K562 (cell line): ENCODE data around the gene MESP1. TPM values are rescaled to one million over a fixed set of nuclear protein-coding genes. Genes with fewer than 3 reads are reported as not detected.

Experiments
- ATAC-seq: fragments of 200-7000 bp; cut with Tn5 transposase; 3 replicates; pipeline ENCODE4 v1.9.1; 2020; ENCODE audit warnings: moderate library complexity
- BruUV-seq: library from RNA; stranded (reverse); fragments of 400-500 nt; replicated peaks from 2 replicates; lab custom pipeline; 2021; lab: Mats Ljungman, UMichigan
- CTCF ChIA-PET: fragments of 300-600 bp; formaldehyde crosslinking; extraction: SDS; loops from one replicate; lab custom pipeline; 2021; ENCODE audit warnings: low intra/inter-chr PET ratio; lab: Yijun Ruan, JAX
- POLR2A ChIA-PET: fragments of 300-600, 350-650 bp; sonication (Branson Sonifier 250); formaldehyde crosslinking; extraction: SDS; loops from one replicate; lab custom pipeline; 2021; ENCODE audit warnings: antibody characterized with exemption, inconsistent platforms; lab: Yijun Ruan, JAX
- DNase-seq, 4 experiments: peaks; one replicate each; pipeline versions ENCODE4 v3.0.0 to v3.0.0-alpha.2; 2011 to 2018; ENCODE audit warnings: low spot score in 3 of 4, mixed read lengths in 3 of 4; ENCODE audit errors: extremely low read depth in 1 of 4
- FAIRE-seq: peaks from 2 replicates; lab custom pipeline; 2011; peaks lifted over from hg19 to GRCh38; lab: Jason Lieb, UNC
- H2AFZ ChIP-seq: 2 replicates; pipeline ENCODE4 v1.6.0; 2011; ENCODE audit warnings: low read depth, low read length, control low read depth, inconsistent platforms
- H3K27ac ChIP-seq: fragments of 200-600 bp; 3 replicates; pipeline ENCODE4 v1.8.0; 2011; ENCODE audit warnings: low read depth, mild to moderate bottlenecking, control low read depth, inconsistent platforms, low read length, moderate library complexity, mixed read lengths; ENCODE audit errors: extremely low read depth
- H3K27me3 ChIP-seq, 2 experiments: fragments of 300-600 bp in 1 of 2; 2 replicates in 1 of 2; 3 replicates in 1 of 2; pipeline versions ENCODE4 v1.6.0 to v1.8.0; 2011; ENCODE audit warnings: inconsistent platforms in 2 of 2, low read length in 2 of 2, mild to moderate bottlenecking in 1 of 2, mixed read lengths in 1 of 2, moderate library complexity in 1 of 2; ENCODE audit not compliant: control insufficient read depth in 2 of 2, insufficient read depth in 2 of 2
- H3K36me3 ChIP-seq: fragments of 300-600 bp; 3 replicates; pipeline ENCODE4 v1.8.0; 2011; ENCODE audit warnings: mild to moderate bottlenecking, low read length, inconsistent platforms; ENCODE audit not compliant: control insufficient read depth, insufficient read depth
- H3K4me1 ChIP-seq, 2 experiments: fragments of 200-600 bp in 1 of 2; replicated peaks in 1 of 2; 2 replicates in 1 of 2; 3 replicates in 1 of 2; pipeline versions ENCODE4 v1.5.1 to v1.8.0; 2011; ENCODE audit warnings: inconsistent platforms in 2 of 2, low read length in 2 of 2, mild to moderate bottlenecking in 1 of 2, mixed read lengths in 1 of 2, moderate library complexity in 1 of 2; ENCODE audit not compliant: control insufficient read depth in 2 of 2, insufficient read depth in 2 of 2
- H3K4me2 ChIP-seq: 2 replicates; pipeline ENCODE4 v1.6.1; 2011; ENCODE audit warnings: low read length, control low read depth, inconsistent platforms, mixed read lengths; ENCODE audit not compliant: insufficient read depth
- H3K4me3 ChIP-seq: fragments of 200-600 bp; sonication (generic), shearing (Covaris generic); 2 replicates; pipeline ENCODE4 v1.5.1; 2016; ENCODE audit warnings: control low read depth, inconsistent platforms
- H3K79me2 ChIP-seq: fragments of 200-600 bp; 3 replicates; pipeline ENCODE4 v1.8.0; 2011; ENCODE audit warnings: low read length, inconsistent platforms; ENCODE audit not compliant: control insufficient read depth, insufficient read depth
- H3K9ac ChIP-seq, 2 experiments: 2 replicates each; pipeline versions ENCODE4 v1.6.0 to v1.6.1; 2011; ENCODE audit warnings: low read depth in 2 of 2, low read length in 2 of 2, control low read depth in 1 of 2, inconsistent platforms in 1 of 2, mild to moderate bottlenecking in 1 of 2, mixed read lengths in 1 of 2; ENCODE audit not compliant: insufficient read depth in 1 of 2
- H3K9me1 ChIP-seq: one replicate; pipeline ENCODE4 v1.6.0; 2011; ENCODE audit warnings: inconsistent platforms, mild to moderate bottlenecking, low read length, moderate library complexity; ENCODE audit not compliant: control insufficient read depth, insufficient read depth
- H3K9me3 ChIP-seq: replicated peaks from 2 replicates; pipeline ENCODE4 v1.5.1; 2011; ENCODE audit warnings: low read depth, low read length, inconsistent platforms; ENCODE audit not compliant: control insufficient read depth, insufficient read depth
- H4K20me1 ChIP-seq: replicated peaks from 2 replicates; pipeline ENCODE4 v1.6.1; 2011; ENCODE audit warnings: low read length, inconsistent platforms, mixed read lengths; ENCODE audit not compliant: control insufficient read depth, insufficient read depth
- POLR2G ChIP-seq: fragments of 200-400 bp; formaldehyde crosslinking; IDR thresholded peaks from 2 replicates; pipeline ENCODE4 v1.6.1; 2017; ENCODE audit warnings: low read depth, mild to moderate bottlenecking, antibody characterized with exemption, low read length, moderate library complexity
- ZNF512 ChIP-seq: IDR thresholded peaks from 2 replicates; pipeline ENCODE4 v1.6.1; 2016; ENCODE audit warnings: missing genetic modification characterization, missing compliant biosample characterization
- WGBS: fragments of 100-300 bp; shearing (Covaris generic); methylation state at CpG from one replicate; pipeline ENCODE4 v1.1.6; 2016; ENCODE audit warnings: low coverage, mixed read lengths; ENCODE audit not compliant: insufficient coverage; ENCODE audit errors: missing lambda C conversion rate; 5-methylcytosine and 5-hydroxymethylcytosine counted together
- in situ Hi-C: fragments of 300-500 bp; cut with MboI; formaldehyde crosslinking; loops from 4 replicates; pipeline ENCODE4 v1.15.0; 2018; ENCODE audit warnings: inconsistent platforms, mixed read lengths
- intact Hi-C: fragments of 100-400 bp; cut with micrococcal nuclease; formaldehyde crosslinking; loops from 2 replicates; pipeline ENCODE4 v1.14.2; 2022
- polyA plus RNA-seq, 8 experiments: library from polyadenylated mRNA; depleted of rRNA in 4 of 8; stranded (reverse) in 5 of 8; unstranded in 3 of 8; fragments of >200 nt; fragmentation: Nextera tagmentation in 2 of 8; fragmentation: Illumina TruSeq in 1 of 8; extraction: Ambion mirVana in 2 of 8; extraction: Trizol in 1 of 8; gene quantifications; 2 replicates each; pipeline versions ENCODE4 v1.2.1 to v1.2.3, GENCODE V29; 2011 to 2014; ENCODE audit warnings: inconsistent platforms in 1 of 8, missing spikeins in 1 of 8
- total RNA-seq, 7 experiments: library from RNA; depleted of rRNA in 6 of 7; stranded (reverse); fragments of >200 nt in 6 of 7; fragmentation: Illumina TruSeq in 2 of 7; extraction: Trizol in 2 of 7; gene quantifications; 2 replicates each; pipeline versions ENCODE4 v1.2.1 to v1.2.3, GENCODE V29; 2011 to 2021; ENCODE audit warnings: low replicate concordance in 1 of 7

MESP1 gene
- total and polyA plus RNA-seq, 9 of the 15 experiments (the other 6 are each of a cell fraction or from before 2014, with no cell fraction given): 0.14 to 1.1 (median 0.36) TPM; not detected in 4

DNA sequence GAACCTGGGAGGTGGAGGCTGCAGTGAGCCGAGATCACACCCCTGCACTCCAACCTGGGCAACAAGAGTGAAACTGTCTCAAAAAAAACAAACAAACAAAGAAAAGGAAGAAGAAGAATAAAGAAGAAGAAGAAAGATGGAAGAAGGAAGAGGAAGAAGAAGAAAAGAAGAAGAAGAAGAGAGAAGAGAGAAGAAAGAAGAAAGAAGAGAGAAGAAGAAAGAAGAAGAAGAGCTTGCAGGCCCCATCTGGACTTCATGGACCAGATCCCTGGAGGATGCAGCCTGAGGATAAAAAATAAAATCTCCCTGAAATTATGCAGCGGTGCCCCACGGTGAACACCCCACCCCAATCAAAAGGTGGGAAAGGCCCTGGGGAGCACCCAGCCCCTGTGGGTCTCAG, 8.8 kb upstream of the MESP1 start:
- DNase-seq (no peak), FAIRE-seq (no peak), ATAC-seq (no peak)
- H3K27me3 ChIP-seq: no peaks in the 10 kb centered on the region
- intact Hi-C loops (loop anchor here (1.0 to 5.0 kb wide), 3 partner anchors 62 to 132 kb away; partner anchors contain the start of gene AP3S2), in situ Hi-C loops (loop anchor here (5.0 to 10.0 kb wide), 2 partner anchors 117 to 335 kb away; no protein-coding TSS in a partner anchor)
- H3K4me3 ChIP-seq: no peak overlapping the region
- peaks cover 13 to 26% of the 10 kb centered on the region in 2 experiments for H3K4me1 ChIP-seq
- TF ChIP-seq POLR2G (no peak), ZNF512 (tag) (peak; percentile 90)
- H3K79me2 ChIP-seq: no peaks in the 10 kb centered on the region
- no peak overlapping the region for H3K27ac ChIP-seq
- H2AFZ ChIP-seq: peak overlapping the region; percentile 95
- no peaks in the 10 kb centered on the region for H3K36me3 ChIP-seq
- WGBS: 54% methylated on average over 3 of the region's 3 CpGs
- peak overlapping the region; percentile 84; the same call in 1 of the 2 replicates for H3K4me2 ChIP-seq
- no peaks in the 10 kb centered on the region; the same call in 1 of the 2 replicates for H4K20me1 ChIP-seq
- no peaks in the 10 kb centered on the region for H3K9me3 ChIP-seq
- POLR2A ChIA-PET: interaction anchor here (0.6 to 1.6 kb wide), 5 partner anchors 19 to 123 kb away, joined by 3 to 4 read pairs (median 3); partner anchors contain the start of gene ANPEP
- CTCF ChIA-PET: interaction anchor here (0.7 to 3.6 kb wide), 3 partner anchors 115 to 214 kb away, joined by 4 to 28 read pairs (median 9); no protein-coding TSS in a partner anchor
- H3K9ac ChIP-seq: peak overlapping the region in 1 of 2 experiments; percentile 80; a peak in 2 of 4 replicates
- BruUV-seq: no TSS peak
- H3K9me1 ChIP-seq: no peaks in the 10 kb centered on the region
